22Rv1 (cell line): ENCODE measurements around the gene NFIA.
A peak's percentile ranks its signal among the peaks of the same experiment; 100 is the strongest.

ENCODE experiments used
- H3K27ac ChIP-seq: fragments of 450-650 bp; 2 replicates; pipeline ENCODE4 v1.5.1; 2017
- CTCF ChIP-seq: fragments of 450-650 bp; IDR thresholded peaks from 2 replicates; pipeline ENCODE4 v1.5.1; 2017; ENCODE audit warnings: mild to moderate bottlenecking
- ZFX ChIP-seq: fragments of 450-650 bp; IDR thresholded peaks from 2 replicates; pipeline ENCODE4 v1.6.1; 2017; ENCODE audit warnings: antibody characterized with exemption, borderline replicate concordance

NFIA gene

GRCh38 chr1:61352845-61353435 is 270.6 kb downstream of the NFIA start:
- TF ChIP-seq ZFX (no peak), CTCF (no peak)
- H3K27ac ChIP-seq: peak overlapping the region; percentile 72

- peak overlapping the region; percentile 72 for H3K27ac ChIP-seq
- TF ChIP-seq CTCF: no peak
- TF ChIP-seq ZFX: no peak
Observed at GRCh38 chr1:61353797-61354406, 271.5 kb downstream of the NFIA start.

- TF ChIP-seq CTCF (no peak), ZFX (no peak)
- H3K27ac ChIP-seq: no peak overlapping the region
Observed at GRCh38 chr1:61356016-61356415, 273.7 kb downstream of the NFIA start.

GRCh38 chr1:61356995-61357394 is 274.6 kb downstream of the NFIA start:
- TF ChIP-seq ZFX (no peak), CTCF (no peak)
- no peak overlapping the region for H3K27ac ChIP-seq

GRCh38 chr1:61357539-61357938 is 275.2 kb downstream of the NFIA start:
- TF ChIP-seq ZFX (no peak), CTCF (no peak)
- no peak overlapping the region for H3K27ac ChIP-seq

- TF ChIP-seq CTCF: no peak
- H3K27ac ChIP-seq: peak overlapping the region; percentile 44
Observed at GRCh38 chr1:61358770-61359455, 276.6 kb downstream of the NFIA start.

GRCh38 chr1:61361931-61362330 is 279.6 kb downstream of the NFIA start:
- no peak for TF ChIP-seq ZFX
- no peak overlapping the region for H3K27ac ChIP-seq
